Stimulated activated CD4-positive, alpha-beta T cell treated with anti-CD3 and anti-CD28 coated beads, Interleukin-1b, Interleukin-23, amount 100 ng/mL, for 4 hours (primary cell): ENCODE data around the gene ATXN1.
"Not testable (repeated sequence)": the region's sequence is repeated elsewhere in the genome, so short reads cannot be mapped to it uniquely, and the experiment has no call there.

ENCODE experiments used
- DNase-seq, 2 donors: peaks; one replicate each; pipeline ENCODE4 v3.0.0-alpha.2; 2020; ENCODE audit warnings: low read depth in 2 of 2

The ATXN1 gene

GRCh38 chr6:16474772-16475493, 286.3 kb downstream of the ATXN1 start:
- no peak for DNase-seq

- no peak for DNase-seq
Observed at GRCh38 chr6:16473908-16474771, 287.1 kb downstream of the ATXN1 start.

GRCh38 chr6:16473184-16473907, 287.9 kb downstream of the ATXN1 start:
- DNase-seq: no peak

GRCh38 chr6:16472349-16473069, 288.8 kb downstream of the ATXN1 start:
- no peak for DNase-seq

GRCh38 chr6:16471910-16472297, 289.4 kb downstream of the ATXN1 start:
- DNase-seq: no peak

- DNase-seq: no peak
Observed at GRCh38 chr6:16471222-16471909, 289.9 kb downstream of the ATXN1 start.

GRCh38 chr6:16470502-16471221, 290.6 kb downstream of the ATXN1 start:
- no peak for DNase-seq

GRCh38 chr6:16468991-16469615, 292.2 kb downstream of the ATXN1 start:
- no peak for DNase-seq

GRCh38 chr6:16466800-16467553, 294.3 kb downstream of the ATXN1 start:
- DNase-seq: no peak

GRCh38 chr6:16464045-16464444, 297.2 kb downstream of the ATXN1 start:
- DNase-seq: no peak

- not testable (repeated sequence) for DNase-seq
Observed at GRCh38 chr6:16463246-16463645, 298.0 kb downstream of the ATXN1 start.

- DNase-seq: no peak
Observed at GRCh38 chr6:16461491-16461890, 299.8 kb downstream of the ATXN1 start.

- DNase-seq: not testable (repeated sequence)
Observed at GRCh38 chr6:16459472-16459871, 301.8 kb downstream of the ATXN1 start.

- no peak for DNase-seq
Observed at GRCh38 chr6:16452348-16452747, 308.9 kb downstream of the ATXN1 start.

- DNase-seq: no peak
Observed at GRCh38 chr6:16450821-16451220, 310.4 kb downstream of the ATXN1 start.

- no peak for DNase-seq
Observed at GRCh38 chr6:16450285-16450684, 311.0 kb downstream of the ATXN1 start.

GRCh38 chr6:16446273-16446672, 315.0 kb downstream of the ATXN1 start:
- DNase-seq: no peak

- DNase-seq: no peak
Observed at GRCh38 chr6:16442031-16442430, 319.2 kb downstream of the ATXN1 start.

- DNase-seq: no peak
Observed at GRCh38 chr6:16441262-16441661, 320.0 kb downstream of the ATXN1 start.
